ENCODE results near the gene SDK2. TPM values are rescaled to one million over a fixed set of nuclear protein-coding genes. Genes with fewer than 3 reads are reported as not detected.

SDK2 gene
- total and polyA plus RNA-seq, 2 of the 8 experiments (the other 6 are each of a cell fraction or from before 2014, with no cell fraction given): 3.9 to 4.1 TPM

- ChIA-PET POLR2A (ENCODE audit: partially characterized antibody) (no interaction called here), CTCF (ENCODE audit: partially characterized antibody) (interaction anchor here (1.2 to 4.7 kb wide), 6 partner anchors 10 to 115 kb away, joined by 3 to 40 read pairs (median 5); partner anchors contain the start of gene SDK2)
- Histone ChIP-seq H3K79me1 (ENCODE audit: low read depth, low read length) (0 out of 2 replicates have a peak, but pooled peaks cover 4% of the 10 kb centered on the region), H3K4ac (replicated peaks; ENCODE audit: insufficient read length, low read depth, low read length) (no peak overlapping the region), H3K4me3 (ENCODE audit: extremely low read depth in 1 of 4, insufficient read depth in 2 of 4, low read depth in 3 of 4, low read length in 4 of 4) (no peak overlapping the region), H3K27ac (ENCODE audit: low read depth, low read length) (no peak overlapping the region), H2BK15ac (ENCODE audit: low read length) (peak overlapping the region; percentile 83; the same call in 1 of the 2 replicates), H2BK20ac (ENCODE audit: low read length) (no peak overlapping the region), H3K56ac (replicated peaks; ENCODE audit: insufficient read length, low read depth, low read length) (no peak overlapping the region), H2AFZ (ENCODE audit: low read length) (no peak overlapping the region), H2BK5ac (ENCODE audit: low read depth, low read length) (no peak overlapping the region), H3K36me3 (ENCODE audit: control insufficient read depth in 2 of 4, insufficient read depth in 4 of 4, low read length in 3 of 4) (no peaks in the 10 kb centered on the region; a peak in 1 of 8 replicates), H3K23me2 (ENCODE audit: low read depth, low read length) (no peaks in the 10 kb centered on the region; the same call in 1 of the 2 replicates), H3K79me2 (ENCODE audit: control insufficient read depth in 1 of 2, insufficient read depth in 2 of 2, low read length in 2 of 2) (no peaks in the 10 kb centered on the region), H4K91ac (replicated peaks; ENCODE audit: insufficient read length, low read length) (peak overlapping the region; percentile 66), H3K9me3 (ENCODE audit: insufficient read depth in 2 of 2, low read depth in 1 of 2, low read length in 1 of 2) (no peaks in the 10 kb centered on the region), H3K27me3 (replicated peaks in 1 of 4; ENCODE audit: control insufficient read depth in 3 of 4, extremely low read depth in 1 of 4, insufficient read depth in 3 of 4, low read length in 3 of 4) (no peaks in the 10 kb centered on the region), H2BK12ac (ENCODE audit: low read depth, low read length) (no peak overlapping the region), H4K20me1 (replicated peaks in 1 of 2; ENCODE audit: control insufficient read depth in 1 of 2, insufficient read depth in 2 of 2, low read length in 2 of 2) (peaks cover 0 to 10% of the 10 kb centered on the region in 2 experiments), H3K18ac (ENCODE audit: extremely low read depth, low read length) (no peak overlapping the region), H3K4me1 (replicated peaks in 1 of 4; ENCODE audit: control insufficient read depth in 3 of 4, insufficient read depth in 4 of 4, low read length in 3 of 4) (peaks cover 0 to 10% (median 6%) of the 10 kb centered on the region in 4 experiments; a peak in 6 of 7 replicates), H4K5ac (ENCODE audit: insufficient read length, low read depth, low read length) (no peak overlapping the region), H2AK5ac (ENCODE audit: low read depth, low read length) (peak overlapping the region; percentile 88; the same call in 1 of the 2 replicates), H2BK120ac (replicated peaks; ENCODE audit: low read depth, low read length) (no peak overlapping the region), H4K8ac (ENCODE audit: extremely low read depth, insufficient read depth, low read length) (no peak overlapping the region), H3K14ac (ENCODE audit: insufficient read length) (no peak overlapping the region), H3K23ac (ENCODE audit: insufficient read length) (no peak overlapping the region), H3K9ac (replicated peaks in 1 of 4; ENCODE audit: extremely low read depth in 1 of 4, low read depth in 3 of 4, low read length in 3 of 4) (no peak overlapping the region), H3K4me2 (ENCODE audit: insufficient read depth in 1 of 2, low read depth in 2 of 2, low read length in 2 of 2) (no peak overlapping the region)
- no peak for DNase-seq (ENCODE audit: low read depth in 1 of 2, low spot score in 2 of 2)
- 92% methylated on average over 1 of the region's 1 CpG; no CpG with 5 or more reads in 1 of the 2 experiments for WGBS, 2 experiments (ENCODE audit: extremely low coverage in 1 of 2, insufficient coverage in 1 of 2, insufficient read length in 1 of 2, insufficient replicate concordance in 2 of 2, low coverage in 1 of 2, low lambda C conversion rate in 2 of 2, missing lambda C conversion rate in 1 of 2)
- no peak for TF ChIP-seq SRF (IDR thresholded peaks at IDR 0.05; ENCODE audit: low read depth, low read length)
- TF ChIP-seq RNF2 (IDR thresholded peaks at IDR 0.05; ENCODE audit: borderline replicate concordance, low read depth, low read length, missing control alignments, poor library complexity, severe bottlenecking): no peak
- no peak for TF ChIP-seq KDM1A (IDR thresholded peaks at IDR 0.05; ENCODE audit: borderline replicate concordance, low read length)
- TF ChIP-seq KDM4A (IDR thresholded peaks at IDR 0.05; ENCODE audit: low read depth, low read length, severe bottlenecking): no peak
- TF ChIP-seq MAX (IDR thresholded peaks at IDR 0.05): no peak
- TF ChIP-seq POLR2A (IDR thresholded peaks at IDR 0.05; ENCODE audit: control extremely low read depth in 1 of 2, low read depth in 2 of 2, low read length in 2 of 2): no peak
- no peak for TF ChIP-seq SIRT6 (IDR thresholded peaks at IDR 0.05; ENCODE audit: low read length)
- TF ChIP-seq E2F6 (IDR thresholded peaks at IDR 0.05): no peak
- no peak for TF ChIP-seq NRF1 (IDR thresholded peaks at IDR 0.05; ENCODE audit: low read depth, low read length)
- FAIRE-seq: no peak
These were observed 49.6 kb downstream of the SDK2 start for GRCh38 chr17:73594598-73594997.
